GM12873 (cell line): ENCODE data around the gene R3HDM2.

Experiments
- CTCF ChIP-seq: IDR thresholded peaks from 2 replicates; pipeline ENCODE4 v1.5.1; 2012; ENCODE audit warnings: low read depth, mild to moderate bottlenecking, moderate library complexity, low read length, control low read depth; ENCODE audit not compliant: insufficient read depth; ENCODE audit errors: missing control alignments

R3HDM2 gene

GRCh38 chr12:57397441-57397840, 33.4 kb downstream of the R3HDM2 start:
- TF ChIP-seq CTCF, result no peak

- no peak for TF ChIP-seq CTCF
These were observed 35.7 kb downstream of the R3HDM2 start for GRCh38 chr12:57395121-57395520.

- no peak for TF ChIP-seq CTCF
These were observed 40.7 kb downstream of the R3HDM2 start for GRCh38 chr12:57390174-57390573.

DNA sequence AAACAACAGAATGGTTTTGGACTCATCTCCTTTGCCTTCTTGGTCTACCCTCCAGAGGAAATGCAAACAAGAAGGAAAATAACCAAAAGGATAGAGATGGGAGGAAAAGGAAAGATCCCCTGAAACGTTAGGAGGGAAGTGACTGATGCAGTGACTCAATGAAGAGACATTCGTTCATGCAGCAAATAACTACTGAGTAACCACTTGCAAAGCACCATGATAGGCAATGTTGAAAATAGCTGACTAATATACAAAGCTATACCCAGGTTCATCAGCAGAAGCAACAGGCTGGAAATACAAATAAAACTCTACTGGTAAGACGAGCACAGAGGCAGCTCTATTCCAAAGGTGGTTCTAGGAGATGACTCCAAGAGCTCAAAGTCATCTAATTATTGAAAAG, 41.8 kb downstream of the R3HDM2 start:
- TF ChIP-seq CTCF, result no peak

DNA sequence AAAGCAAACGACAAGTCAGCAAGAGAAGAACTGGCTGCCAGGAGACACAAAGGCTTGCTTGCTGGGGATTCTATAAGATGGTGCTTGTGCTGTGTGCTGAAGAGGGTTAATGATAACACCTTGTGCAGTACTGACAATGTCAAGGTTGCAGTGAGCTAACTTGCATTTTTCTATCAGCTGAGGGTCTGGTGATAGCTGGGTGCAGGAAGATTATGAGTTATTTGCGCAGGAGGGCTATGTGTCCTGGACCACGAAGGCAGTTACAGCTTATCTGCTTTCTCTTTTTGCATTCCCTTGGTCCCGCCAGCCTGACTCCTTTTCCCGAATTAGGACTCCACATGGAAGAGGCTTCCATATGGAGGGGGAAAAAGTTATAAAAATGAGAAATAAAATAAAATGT, 42.4 kb downstream of the R3HDM2 start:
- TF ChIP-seq CTCF, result no peak

DNA sequence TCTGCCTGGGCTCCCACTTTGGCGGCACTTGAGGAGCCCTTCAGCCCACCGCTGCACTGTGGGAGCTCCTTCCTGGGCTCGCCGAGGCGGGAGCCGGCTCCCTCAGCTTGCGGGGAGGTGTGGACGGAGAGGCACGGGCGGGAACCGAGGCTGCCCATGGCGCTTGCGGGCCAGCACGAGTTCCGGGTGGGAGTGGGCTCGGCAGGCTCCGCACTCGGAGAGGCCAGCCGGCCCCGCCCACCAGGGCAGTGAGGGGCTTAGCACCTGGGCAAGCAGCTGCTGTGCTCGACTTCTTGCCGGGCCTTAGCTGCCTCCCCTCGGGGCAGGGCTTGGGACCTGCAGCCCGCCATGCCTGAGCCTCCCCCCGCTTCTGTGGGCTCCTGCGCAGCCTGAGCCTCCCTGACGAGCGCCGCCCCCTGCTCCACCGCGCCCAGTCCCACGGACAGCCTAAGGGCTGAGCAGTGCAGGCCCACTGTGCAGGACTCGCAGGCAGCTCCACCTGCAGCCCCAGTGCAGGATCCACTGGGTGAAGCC, 44.6 kb downstream of the R3HDM2 start:
- no peak for TF ChIP-seq CTCF

GRCh38 chr12:57385586-57385985, 45.3 kb downstream of the R3HDM2 start:
- no peak for TF ChIP-seq CTCF

DNA sequence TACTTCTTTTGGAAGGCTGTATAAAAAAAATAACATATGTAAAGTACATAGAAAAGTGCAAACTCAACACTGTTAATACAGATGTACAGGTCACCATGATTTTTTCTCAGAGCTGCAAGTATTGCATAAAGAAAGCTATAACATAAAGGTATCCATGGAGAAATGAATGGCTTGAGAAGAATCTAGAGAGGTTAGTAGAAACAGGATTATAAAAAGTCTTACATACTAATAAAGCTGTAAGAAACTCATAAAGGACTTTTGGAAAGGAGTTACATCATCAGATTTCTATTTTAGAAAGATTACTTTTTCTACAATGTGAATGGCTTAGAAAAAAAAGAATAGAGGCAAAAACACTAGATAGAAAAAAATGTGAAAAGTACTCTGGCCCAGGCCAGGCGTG, 46.4 kb downstream of the R3HDM2 start:
- no peak for TF ChIP-seq CTCF
